GM12878 (cell line): ENCODE data around the gene FANCL. TPM values are rescaled to one million over a fixed set of nuclear protein-coding genes. Genes with fewer than 3 reads are reported as not detected.

Source experiments
- ATAC-seq: fragments of 200-7000 bp; cut with Tn5 transposase; 3 replicates; pipeline ENCODE4 v1.9.1; 2020; ENCODE audit warnings: mild to moderate bottlenecking, moderate library complexity
- BruUV-seq: library from RNA; stranded (reverse); fragments of 400-500 nt; replicated peaks from 2 replicates; lab custom pipeline; 2021; lab: Mats Ljungman, UMichigan
- CTCF ChIA-PET: fragments of 300-600 bp; sonication (Branson Sonifier 250); formaldehyde crosslinking; extraction: SDS; loops from one replicate; lab custom pipeline; 2021; ENCODE audit warnings: inconsistent platforms; lab: Yijun Ruan, JAX
- POLR2A ChIA-PET: fragments of 350-600 bp; formaldehyde crosslinking; extraction: SDS; loops from one replicate; lab custom pipeline; 2021; ENCODE audit warnings: inconsistent platforms; lab: Charles Lee
- RAD21 ChIA-PET: fragments of 300-600 bp; sonication (Branson Sonifier 250); formaldehyde crosslinking; loops from one replicate; lab custom pipeline; 2023; ENCODE audit warnings: antibody characterized with exemption; ENCODE audit not compliant: unreplicated experiment; lab: Charles Lee
- SMC1A ChIA-PET: fragments of 300-600 bp; sonication (Branson Sonifier 250); formaldehyde crosslinking; loops from one replicate; lab custom pipeline; 2023; ENCODE audit not compliant: unreplicated experiment, uncharacterized antibody; lab: Charles Lee
- DNase-seq: peaks from one replicate; pipeline ENCODE4 v3.0.0-alpha.2; 2011; ENCODE audit warnings: low read depth, low spot score
- FAIRE-seq: peaks from 3 replicates; lab custom pipeline; 2011; peaks lifted over from hg19 to GRCh38; lab: Jason Lieb, UNC
- H2AFZ ChIP-seq: 2 replicates; pipeline ENCODE4 v1.6.0; 2011; ENCODE audit warnings: low read depth, low read length, control low read depth; ENCODE audit not compliant: control insufficient read depth
- H3K27ac ChIP-seq: 2 replicates; pipeline ENCODE4 v1.5.1; 2011; ENCODE audit warnings: control low read depth; ENCODE audit not compliant: control insufficient read depth, insufficient read depth
- H3K27me3 ChIP-seq, 2 experiments: replicated peaks in 1 of 2; 2 replicates each; pipeline versions ENCODE4 v1.6.0 to v1.6.1; 2011; ENCODE audit warnings: low read length in 1 of 2; ENCODE audit not compliant: control insufficient read depth in 2 of 2, insufficient read depth in 2 of 2
- H3K36me3 ChIP-seq, 2 experiments: 2 replicates each; pipeline ENCODE4 v1.5.1; 2011; ENCODE audit warnings: low read length in 1 of 2; ENCODE audit not compliant: control insufficient read depth in 2 of 2, insufficient read depth in 2 of 2
- H3K4me1 ChIP-seq: 2 replicates; pipeline ENCODE4 v1.6.1; 2011; ENCODE audit warnings: mild to moderate bottlenecking, low read length, moderate library complexity, mixed read lengths; ENCODE audit not compliant: control insufficient read depth, insufficient read depth
- H3K4me2 ChIP-seq: 2 replicates; pipeline ENCODE4 v1.6.0; 2011; ENCODE audit warnings: control low read depth; ENCODE audit not compliant: control insufficient read depth, insufficient read depth
- H3K4me3 ChIP-seq: fragments of 200-600 bp; sonication (generic); 2 replicates; pipeline ENCODE4 v1.5.1; 2016
- H3K79me2 ChIP-seq: 2 replicates; pipeline ENCODE4 v1.6.0; 2011; ENCODE audit warnings: low read length; ENCODE audit not compliant: control insufficient read depth, insufficient read depth
- H3K9ac ChIP-seq: 2 replicates; pipeline ENCODE4 v1.8.0; 2011; ENCODE audit warnings: low read length, control low read depth, mixed read lengths; ENCODE audit not compliant: control insufficient read depth, insufficient read depth
- H3K9me3 ChIP-seq: replicated peaks from 3 replicates; pipeline ENCODE4 v1.5.1; 2011; ENCODE audit warnings: mild to moderate bottlenecking, low read length; ENCODE audit not compliant: control insufficient read depth, insufficient read depth
- H4K20me1 ChIP-seq: 2 replicates; pipeline ENCODE4 v1.6.0; 2011; ENCODE audit not compliant: control insufficient read depth, insufficient read depth
- CHD1 ChIP-seq: IDR thresholded peaks from 2 replicates; pipeline ENCODE4 v1.6.1; 2012; ENCODE audit warnings: low read depth, low read length, improper control_type of control experiment
- IKZF1 ChIP-seq: fragments of 450-650 bp; conservative IDR thresholded peaks from 2 replicates; pipeline ENCODE4 v1.6.1; 2017; ENCODE audit warnings: antibody characterized with exemption, mild to moderate bottlenecking
- MTA2 ChIP-seq: fragments of 450-650 bp; IDR thresholded peaks from 2 replicates; pipeline ENCODE4 v1.6.1; 2016; ENCODE audit warnings: low read depth, mild to moderate bottlenecking, moderate library complexity
- NFYB ChIP-seq: IDR thresholded peaks from 2 replicates; pipeline ENCODE4 v1.6.1; 2011; ENCODE audit warnings: low read depth, mild to moderate bottlenecking, low read length, improper control_type of control experiment, moderate library complexity; ENCODE audit not compliant: insufficient read depth
- NR2C2 ChIP-seq: IDR thresholded peaks from 2 replicates; pipeline ENCODE4 v1.6.1; 2011; ENCODE audit warnings: borderline replicate concordance, low read depth; ENCODE audit not compliant: control insufficient read depth, insufficient read length
- NR2F1 ChIP-seq: fragments of 450-650 bp; conservative IDR thresholded peaks from 2 replicates; pipeline ENCODE4 v1.6.1; 2017; ENCODE audit warnings: mild to moderate bottlenecking
- NRF1 ChIP-seq: conservative IDR thresholded peaks from 2 replicates; pipeline ENCODE4 v1.6.1; 2011; ENCODE audit warnings: mild to moderate bottlenecking, low read depth, low read length, improper control_type of control experiment
- PAX5 ChIP-seq: IDR thresholded peaks from 2 replicates; pipeline ENCODE4 v1.6.1; 2011; ENCODE audit warnings: low read depth, low read length, borderline replicate concordance
- RUNX3 ChIP-seq: IDR thresholded peaks from 2 replicates; pipeline ENCODE4 v1.6.1; 2012; ENCODE audit warnings: low read length, inconsistent platforms
- SMARCA5 ChIP-seq: fragments of 450-650 bp; IDR thresholded peaks from 2 replicates; pipeline ENCODE4 v1.6.1; 2017; ENCODE audit warnings: mild to moderate bottlenecking
- WGBS: methylation state at CpG from one replicate; pipeline ENCODE4 v1.1.6; 2016; ENCODE audit warnings: low lambda C conversion rate; ENCODE audit not compliant: insufficient replicate concordance, insufficient coverage; ENCODE audit errors: missing lambda C conversion rate; 5-methylcytosine and 5-hydroxymethylcytosine counted together
- in situ Hi-C: fragments of 300-500 bp; cut with MboI; formaldehyde crosslinking; loops from 9 replicates; pipeline ENCODE4 v1.14.3; 2018; ENCODE audit warnings: mixed read lengths
- intact Hi-C: fragments of 100-400 bp; cut with micrococcal nuclease; formaldehyde crosslinking; loops from one replicate; pipeline ENCODE4 v1.14.2; 2022; ENCODE audit not compliant: unreplicated experiment
- polyA plus RNA-seq, 11 experiments: library from polyadenylated mRNA; depleted of rRNA in 4 of 11; unstranded in 6 of 11; stranded (reverse) in 5 of 11; fragments of >200 nt; fragmentation: Nextera tagmentation in 4 of 11; fragmentation: Illumina TruSeq in 1 of 11; extraction: Ambion mirVana in 4 of 11; extraction: Trizol in 1 of 11; gene quantifications; 1 replicate in 1 of 11; 2 replicates in 10 of 11; pipeline versions ENCODE4 v1.2.1 to v1.2.3, GENCODE V29; 2011 to 2016; ENCODE audit warnings: inconsistent platforms in 2 of 11, missing spikeins in 2 of 11, low read depth in 1 of 11
- total RNA-seq, 4 experiments: library from RNA; depleted of rRNA in 3 of 4; stranded (reverse); fragments of >200 nt in 3 of 4; fragmentation: Illumina TruSeq in 1 of 4; extraction: Trizol in 1 of 4; gene quantifications; 2 replicates each; pipeline versions ENCODE4 v1.2.1 to v1.2.3, GENCODE V29; 2013 to 2021
- TF ChIP-seq, protein P1 (sequence below): fragments of 450-650 bp; IDR thresholded peaks from 2 replicates; pipeline ENCODE4 v1.6.1; 2016; ENCODE audit warnings: mild to moderate bottlenecking, moderate library complexity, borderline replicate concordance
- TF ChIP-seq, protein P2 (sequence below): fragments of 450-650 bp; IDR thresholded peaks from 2 replicates; pipeline ENCODE4 v1.6.1; 2017; ENCODE audit warnings: mild to moderate bottlenecking
- TF ChIP-seq, protein P3 (sequence below): fragments of 450-650 bp; formaldehyde crosslinking; IDR thresholded peaks from 2 replicates; pipeline ENCODE4 v1.4.0; 2020; ENCODE audit warnings: mild to moderate bottlenecking, moderate library complexity
- TF ChIP-seq, protein P4 (sequence below): fragments of 450-650 bp; IDR thresholded peaks from 2 replicates; pipeline ENCODE4 v1.6.1; 2016; ENCODE audit warnings: mild to moderate bottlenecking

FANCL gene
- total and polyA plus RNA-seq, 10 of the 15 experiments (the other 5 are each of a cell fraction or from before 2014, with no cell fraction given): 30.8 to 90.5 (median 52.3) TPM

DNA sequence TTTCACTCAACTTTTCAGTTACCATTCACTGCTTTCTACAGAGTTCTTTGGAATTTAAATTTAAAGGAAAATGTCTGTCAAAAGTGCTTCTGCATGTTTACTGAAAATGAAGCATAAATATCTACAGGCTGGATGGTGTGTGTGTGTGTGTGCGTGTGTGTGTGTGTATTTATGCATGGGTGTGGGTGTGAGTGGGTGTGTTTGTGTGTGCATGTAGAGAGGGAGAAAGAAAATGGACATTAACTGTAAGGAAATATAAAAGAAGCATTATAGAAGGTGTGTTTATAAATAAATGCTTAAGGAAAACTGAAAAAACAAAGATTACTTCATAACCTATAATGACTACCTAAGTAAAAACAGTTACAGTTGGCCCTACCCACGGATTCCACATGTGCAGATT, 43.2 kb downstream of the FANCL start:
- SMC1A ChIA-PET: no interaction called here
- intact Hi-C loops: no loop called here
- TF ChIP-seq NFYB (no peak), NR2C2 (no peak), PAX5 (no peak), MTA2 (no peak), NRF1 (no peak), CHD1 (no peak), SMARCA5 (no peak), RUNX3 (no peak), IKZF1 (no peak), NR2F1 (no peak)
- TF ChIP-seq, protein P1, sequence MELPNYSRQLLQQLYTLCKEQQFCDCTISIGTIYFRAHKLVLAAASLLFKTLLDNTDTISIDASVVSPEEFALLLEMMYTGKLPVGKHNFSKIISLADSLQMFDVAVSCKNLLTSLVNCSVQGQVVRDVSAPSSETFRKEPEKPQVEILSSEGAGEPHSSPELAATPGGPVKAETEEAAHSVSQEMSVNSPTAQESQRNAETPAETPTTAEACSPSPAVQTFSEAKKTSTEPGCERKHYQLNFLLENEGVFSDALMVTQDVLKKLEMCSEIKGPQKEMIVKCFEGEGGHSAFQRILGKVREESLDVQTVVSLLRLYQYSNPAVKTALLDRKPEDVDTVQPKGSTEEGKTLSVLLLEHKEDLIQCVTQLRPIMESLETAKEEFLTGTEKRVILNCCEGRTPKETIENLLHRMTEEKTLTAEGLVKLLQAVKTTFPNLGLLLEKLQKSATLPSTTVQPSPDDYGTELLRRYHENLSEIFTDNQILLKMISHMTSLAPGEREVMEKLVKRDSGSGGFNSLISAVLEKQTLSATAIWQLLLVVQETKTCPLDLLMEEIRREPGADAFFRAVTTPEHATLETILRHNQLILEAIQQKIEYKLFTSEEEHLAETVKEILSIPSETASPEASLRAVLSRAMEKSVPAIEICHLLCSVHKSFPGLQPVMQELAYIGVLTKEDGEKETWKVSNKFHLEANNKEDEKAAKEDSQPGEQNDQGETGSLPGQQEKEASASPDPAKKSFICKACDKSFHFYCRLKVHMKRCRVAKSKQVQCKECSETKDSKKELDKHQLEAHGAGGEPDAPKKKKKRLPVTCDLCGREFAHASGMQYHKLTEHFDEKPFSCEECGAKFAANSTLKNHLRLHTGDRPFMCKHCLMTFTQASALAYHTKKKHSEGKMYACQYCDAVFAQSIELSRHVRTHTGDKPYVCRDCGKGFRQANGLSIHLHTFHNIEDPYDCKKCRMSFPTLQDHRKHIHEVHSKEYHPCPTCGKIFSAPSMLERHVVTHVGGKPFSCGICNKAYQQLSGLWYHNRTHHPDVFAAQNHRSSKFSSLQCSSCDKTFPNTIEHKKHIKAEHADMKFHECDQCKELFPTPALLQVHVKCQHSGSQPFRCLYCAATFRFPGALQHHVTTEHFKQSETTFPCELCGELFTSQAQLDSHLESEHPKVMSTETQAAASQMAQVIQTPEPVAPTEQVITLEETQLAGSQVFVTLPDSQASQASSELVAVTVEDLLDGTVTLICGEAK: no peak
- TF ChIP-seq, protein P2, sequence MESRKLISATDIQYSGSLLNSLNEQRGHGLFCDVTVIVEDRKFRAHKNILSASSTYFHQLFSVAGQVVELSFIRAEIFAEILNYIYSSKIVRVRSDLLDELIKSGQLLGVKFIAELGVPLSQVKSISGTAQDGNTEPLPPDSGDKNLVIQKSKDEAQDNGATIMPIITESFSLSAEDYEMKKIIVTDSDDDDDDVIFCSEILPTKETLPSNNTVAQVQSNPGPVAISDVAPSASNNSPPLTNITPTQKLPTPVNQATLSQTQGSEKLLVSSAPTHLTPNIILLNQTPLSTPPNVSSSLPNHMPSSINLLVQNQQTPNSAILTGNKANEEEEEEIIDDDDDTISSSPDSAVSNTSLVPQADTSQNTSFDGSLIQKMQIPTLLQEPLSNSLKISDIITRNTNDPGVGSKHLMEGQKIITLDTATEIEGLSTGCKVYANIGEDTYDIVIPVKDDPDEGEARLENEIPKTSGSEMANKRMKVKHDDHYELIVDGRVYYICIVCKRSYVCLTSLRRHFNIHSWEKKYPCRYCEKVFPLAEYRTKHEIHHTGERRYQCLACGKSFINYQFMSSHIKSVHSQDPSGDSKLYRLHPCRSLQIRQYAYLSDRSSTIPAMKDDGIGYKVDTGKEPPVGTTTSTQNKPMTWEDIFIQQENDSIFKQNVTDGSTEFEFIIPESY: no peak
- TF ChIP-seq, protein P3, sequence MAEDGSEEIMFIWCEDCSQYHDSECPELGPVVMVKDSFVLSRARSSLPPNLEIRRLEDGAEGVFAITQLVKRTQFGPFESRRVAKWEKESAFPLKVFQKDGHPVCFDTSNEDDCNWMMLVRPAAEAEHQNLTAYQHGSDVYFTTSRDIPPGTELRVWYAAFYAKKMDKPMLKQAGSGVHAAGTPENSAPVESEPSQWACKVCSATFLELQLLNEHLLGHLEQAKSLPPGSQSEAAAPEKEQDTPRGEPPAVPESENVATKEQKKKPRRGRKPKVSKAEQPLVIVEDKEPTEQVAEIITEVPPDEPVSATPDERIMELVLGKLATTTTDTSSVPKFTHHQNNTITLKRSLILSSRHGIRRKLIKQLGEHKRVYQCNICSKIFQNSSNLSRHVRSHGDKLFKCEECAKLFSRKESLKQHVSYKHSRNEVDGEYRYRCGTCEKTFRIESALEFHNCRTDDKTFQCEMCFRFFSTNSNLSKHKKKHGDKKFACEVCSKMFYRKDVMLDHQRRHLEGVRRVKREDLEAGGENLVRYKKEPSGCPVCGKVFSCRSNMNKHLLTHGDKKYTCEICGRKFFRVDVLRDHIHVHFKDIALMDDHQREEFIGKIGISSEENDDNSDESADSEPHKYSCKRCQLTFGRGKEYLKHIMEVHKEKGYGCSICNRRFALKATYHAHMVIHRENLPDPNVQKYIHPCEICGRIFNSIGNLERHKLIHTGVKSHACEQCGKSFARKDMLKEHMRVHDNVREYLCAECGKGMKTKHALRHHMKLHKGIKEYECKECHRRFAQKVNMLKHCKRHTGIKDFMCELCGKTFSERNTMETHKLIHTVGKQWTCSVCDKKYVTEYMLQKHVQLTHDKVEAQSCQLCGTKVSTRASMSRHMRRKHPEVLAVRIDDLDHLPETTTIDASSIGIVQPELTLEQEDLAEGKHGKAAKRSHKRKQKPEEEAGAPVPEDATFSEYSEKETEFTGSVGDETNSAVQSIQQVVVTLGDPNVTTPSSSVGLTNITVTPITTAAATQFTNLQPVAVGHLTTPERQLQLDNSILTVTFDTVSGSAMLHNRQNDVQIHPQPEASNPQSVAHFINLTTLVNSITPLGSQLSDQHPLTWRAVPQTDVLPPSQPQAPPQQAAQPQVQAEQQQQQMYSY (CRISPR knock-in tag): no peak
- TF ChIP-seq, protein P4, sequence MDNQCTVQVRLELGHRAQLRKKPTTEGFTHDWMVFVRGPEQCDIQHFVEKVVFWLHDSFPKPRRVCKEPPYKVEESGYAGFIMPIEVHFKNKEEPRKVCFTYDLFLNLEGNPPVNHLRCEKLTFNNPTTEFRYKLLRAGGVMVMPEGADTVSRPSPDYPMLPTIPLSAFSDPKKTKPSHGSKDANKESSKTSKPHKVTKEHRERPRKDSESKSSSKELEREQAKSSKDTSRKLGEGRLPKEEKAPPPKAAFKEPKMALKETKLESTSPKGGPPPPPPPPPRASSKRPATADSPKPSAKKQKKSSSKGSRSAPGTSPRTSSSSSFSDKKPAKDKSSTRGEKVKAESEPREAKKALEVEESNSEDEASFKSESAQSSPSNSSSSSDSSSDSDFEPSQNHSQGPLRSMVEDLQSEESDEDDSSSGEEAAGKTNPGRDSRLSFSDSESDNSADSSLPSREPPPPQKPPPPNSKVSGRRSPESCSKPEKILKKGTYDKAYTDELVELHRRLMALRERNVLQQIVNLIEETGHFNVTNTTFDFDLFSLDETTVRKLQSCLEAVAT: no peak

More for the DNA sequence above, 43.2 kb downstream of the FANCL start:
- H3K9me3 ChIP-seq: no peaks in the 10 kb centered on the region
- H3K27ac ChIP-seq: no peak overlapping the region
- ChIA-PET POLR2A (no interaction called here), CTCF (no interaction called here), RAD21 (no interaction called here)
- H3K36me3 ChIP-seq: peaks cover 0 to 7% of the 10 kb centered on the region in 2 experiments; a peak in 1 of 4 replicates
- H4K20me1 ChIP-seq: no peaks in the 10 kb centered on the region
- no peak overlapping the region for H3K9ac ChIP-seq
- no peak for DNase-seq
- no peaks in the 10 kb centered on the region for H3K4me1 ChIP-seq
- no peak overlapping the region for H3K4me2 ChIP-seq
- H3K79me2 ChIP-seq: no peaks in the 10 kb centered on the region
- no peak overlapping the region for H3K4me3 ChIP-seq
- no TSS peak for BruUV-seq
- no peak overlapping the region for H2AFZ ChIP-seq
- no peak for ATAC-seq
- in situ Hi-C loops: no loop called here
- H3K27me3 ChIP-seq: no peaks in the 10 kb centered on the region
- 98% methylated on average over 2 of the region's 2 CpGs for WGBS
- FAIRE-seq: no peak
